ENCODE results near the gene SFSWAP. TPM values are rescaled to one million over a fixed set of nuclear protein-coding genes. Genes with fewer than 3 reads are reported as not detected.

The SFSWAP gene
- total and polyA plus RNA-seq, 2 experiments from 2014 or later: 21.4 to 25.1 TPM

DNA sequence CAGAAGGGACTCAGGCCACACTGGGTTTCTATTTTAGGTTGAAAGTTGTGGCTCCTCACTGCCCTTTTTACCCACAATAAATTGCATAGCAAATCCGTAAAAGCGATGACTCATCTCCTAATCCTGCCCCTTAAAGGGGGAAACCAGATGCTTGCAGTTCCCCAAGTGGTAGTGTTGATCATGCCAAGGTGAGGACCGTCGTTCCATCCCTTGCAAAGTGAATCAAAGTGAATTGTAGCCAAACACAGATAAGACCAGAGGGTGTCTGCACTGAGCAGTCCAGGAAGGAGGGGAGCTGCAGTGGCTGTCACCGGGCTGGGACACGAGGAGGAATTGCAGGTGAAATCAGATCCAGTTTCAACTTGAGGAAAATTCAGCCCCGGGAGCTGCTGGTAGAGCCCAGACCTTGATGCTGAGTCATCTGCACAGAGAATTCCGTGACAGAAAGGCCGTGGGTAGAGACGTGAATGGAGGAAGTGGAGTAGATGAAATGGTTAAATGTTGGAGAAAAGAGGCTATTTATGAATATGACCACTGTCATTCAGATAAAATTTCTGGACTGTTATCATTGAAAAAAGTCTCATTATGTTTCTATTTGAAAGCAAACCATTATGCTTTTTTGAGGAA, 73.1 kb downstream of the SFSWAP start:
- Histone ChIP-seq H3K36me3 (replicated peaks; ENCODE audit: insufficient read depth, low read depth) (no peaks in the 10 kb centered on the region), H3K4me1 (ENCODE audit: insufficient read depth) (no peaks in the 10 kb centered on the region), H3K9me2 (replicated peaks; ENCODE audit: insufficient read depth) (no peaks in the 10 kb centered on the region), H4K20me1 (ENCODE audit: insufficient read depth, poor library complexity, severe bottlenecking) (no peaks in the 10 kb centered on the region), H3K4me3 (no peak overlapping the region), H2AFZ (no peak overlapping the region), H3K9me3 (ENCODE audit: low read depth) (no peaks in the 10 kb centered on the region), H3K79me2 (no peaks in the 10 kb centered on the region), H3K27ac (no peak overlapping the region), H3K4me2 (no peak overlapping the region), H3K27me3 (no peaks in the 10 kb centered on the region)
- TF ChIP-seq EZH2 (IDR thresholded peaks at IDR 0.05; ENCODE audit: borderline replicate concordance) (no peak), EZH2phosphoT487 (IDR thresholded peaks at IDR 0.05; ENCODE audit: low read depth, severe bottlenecking, unreplicated experiment) (no peak)
- TF ChIP-seq, protein P1, sequence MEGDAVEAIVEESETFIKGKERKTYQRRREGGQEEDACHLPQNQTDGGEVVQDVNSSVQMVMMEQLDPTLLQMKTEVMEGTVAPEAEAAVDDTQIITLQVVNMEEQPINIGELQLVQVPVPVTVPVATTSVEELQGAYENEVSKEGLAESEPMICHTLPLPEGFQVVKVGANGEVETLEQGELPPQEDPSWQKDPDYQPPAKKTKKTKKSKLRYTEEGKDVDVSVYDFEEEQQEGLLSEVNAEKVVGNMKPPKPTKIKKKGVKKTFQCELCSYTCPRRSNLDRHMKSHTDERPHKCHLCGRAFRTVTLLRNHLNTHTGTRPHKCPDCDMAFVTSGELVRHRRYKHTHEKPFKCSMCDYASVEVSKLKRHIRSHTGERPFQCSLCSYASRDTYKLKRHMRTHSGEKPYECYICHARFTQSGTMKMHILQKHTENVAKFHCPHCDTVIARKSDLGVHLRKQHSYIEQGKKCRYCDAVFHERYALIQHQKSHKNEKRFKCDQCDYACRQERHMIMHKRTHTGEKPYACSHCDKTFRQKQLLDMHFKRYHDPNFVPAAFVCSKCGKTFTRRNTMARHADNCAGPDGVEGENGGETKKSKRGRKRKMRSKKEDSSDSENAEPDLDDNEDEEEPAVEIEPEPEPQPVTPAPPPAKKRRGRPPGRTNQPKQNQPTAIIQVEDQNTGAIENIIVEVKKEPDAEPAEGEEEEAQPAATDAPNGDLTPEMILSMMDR (IDR thresholded peaks at IDR 0.05; ENCODE audit: poor library complexity): no peak
- WGBS (ENCODE audit: low lambda C conversion rate, missing lambda C conversion rate): 55% methylated on average over 10 of the region's 10 CpGs
- no peak for DNase-seq (ENCODE audit: low spot score)

DNA sequence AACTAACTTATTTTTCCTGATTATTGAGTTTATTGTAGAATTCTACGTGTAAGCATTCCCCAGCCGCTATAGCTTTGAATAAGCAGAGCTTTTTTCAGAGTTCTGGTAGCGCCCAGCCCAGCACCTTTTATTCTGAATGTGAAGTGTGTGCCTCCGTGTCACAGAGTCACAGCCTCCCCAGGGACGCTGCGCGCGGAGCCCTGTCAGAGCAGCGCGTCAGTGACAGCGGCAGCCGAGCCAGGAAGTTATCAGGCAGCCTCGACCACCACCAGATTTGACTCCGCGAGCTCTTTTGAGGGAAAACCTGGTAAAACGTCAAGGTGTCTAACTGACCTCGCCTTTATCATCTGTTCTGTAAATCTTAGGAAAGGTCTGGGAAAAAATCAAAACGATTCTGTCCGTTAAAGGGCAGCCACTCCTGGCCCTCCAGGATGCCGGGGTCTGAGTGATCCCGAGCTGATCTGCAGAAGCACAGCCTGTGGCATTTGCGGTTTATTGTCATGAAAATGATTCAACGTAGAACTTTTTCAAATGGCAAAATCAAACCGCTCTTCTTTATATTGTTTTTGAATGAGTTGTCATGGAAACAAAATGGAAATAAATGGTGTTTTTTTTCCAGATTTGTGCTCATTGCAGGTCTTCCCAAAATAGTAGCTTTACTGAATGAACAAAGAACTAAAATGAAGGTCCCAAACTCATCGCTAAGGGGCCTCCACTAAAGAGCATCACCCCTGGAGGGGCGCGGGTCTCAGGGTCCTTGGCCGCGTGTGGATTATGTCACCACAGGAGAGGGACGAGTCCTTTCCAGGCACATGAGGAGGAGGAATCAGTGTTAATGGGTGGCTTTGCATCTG, 74.2 kb downstream of the SFSWAP start:
- H3K27me3 ChIP-seq: no peaks in the 10 kb centered on the region
- H3K4me3 ChIP-seq: no peak overlapping the region
- H2AFZ ChIP-seq: no peak overlapping the region
- H3K9me3 ChIP-seq (ENCODE audit: low read depth): no peaks in the 10 kb centered on the region
- H3K36me3 ChIP-seq (replicated peaks; ENCODE audit: insufficient read depth, low read depth): no peaks in the 10 kb centered on the region
- no peaks in the 10 kb centered on the region for H3K79me2 ChIP-seq
- no peak for TF ChIP-seq EZH2 (IDR thresholded peaks at IDR 0.05; ENCODE audit: borderline replicate concordance)
- TF ChIP-seq EZH2phosphoT487 (IDR thresholded peaks at IDR 0.05; ENCODE audit: low read depth, severe bottlenecking, unreplicated experiment): no peak
- TF ChIP-seq, protein P1 (IDR thresholded peaks at IDR 0.05; ENCODE audit: poor library complexity): no peak
- no peak overlapping the region for H3K27ac ChIP-seq
- no peaks in the 10 kb centered on the region for H3K4me1 ChIP-seq (ENCODE audit: insufficient read depth)
- no peak overlapping the region for H3K4me2 ChIP-seq
- 92% methylated on average over 30 of the region's 30 CpGs for WGBS (ENCODE audit: low lambda C conversion rate, missing lambda C conversion rate)
- no peaks in the 10 kb centered on the region for H4K20me1 ChIP-seq (ENCODE audit: insufficient read depth, poor library complexity, severe bottlenecking)
- DNase-seq (ENCODE audit: low spot score): no peak
- H3K9me2 ChIP-seq (replicated peaks; ENCODE audit: insufficient read depth): no peaks in the 10 kb centered on the region

DNA sequence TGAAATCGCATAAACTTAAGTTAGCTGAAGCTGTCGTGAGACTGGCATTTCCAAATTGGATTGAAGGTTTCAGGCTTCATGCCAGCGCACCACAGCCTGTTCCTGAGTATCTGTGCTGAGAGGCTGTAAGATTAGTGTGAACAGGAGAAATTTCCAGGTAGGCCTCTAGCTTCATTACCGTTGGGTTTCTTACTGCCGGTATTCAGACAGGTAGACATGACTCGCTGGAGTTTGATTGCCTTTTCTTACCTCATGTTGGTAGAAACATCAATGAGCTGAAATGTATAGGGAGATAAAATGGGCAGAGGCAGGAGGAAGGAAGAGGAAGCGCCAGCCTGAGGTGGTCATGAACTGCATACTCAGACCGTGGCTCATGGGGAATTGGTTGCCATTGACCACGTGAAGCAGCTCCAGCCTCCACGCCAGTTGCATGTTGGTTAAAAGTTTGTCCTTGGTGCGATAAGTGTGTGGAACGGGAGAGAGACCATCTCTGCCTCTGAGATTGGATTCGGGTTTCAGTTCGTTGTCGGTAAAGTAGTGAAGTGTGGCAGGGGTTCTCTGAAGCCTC, 75.0 kb downstream of the SFSWAP start:
- 96% methylated on average over 15 of the region's 15 CpGs for WGBS (ENCODE audit: low lambda C conversion rate, missing lambda C conversion rate)
- Histone ChIP-seq H3K9me3 (ENCODE audit: low read depth) (no peaks in the 10 kb centered on the region), H3K79me2 (no peaks in the 10 kb centered on the region), H3K27me3 (no peaks in the 10 kb centered on the region), H4K20me1 (ENCODE audit: insufficient read depth, poor library complexity, severe bottlenecking) (no peaks in the 10 kb centered on the region), H3K9me2 (replicated peaks; ENCODE audit: insufficient read depth) (no peaks in the 10 kb centered on the region), H3K4me1 (ENCODE audit: insufficient read depth) (no peaks in the 10 kb centered on the region), H3K4me3 (no peak overlapping the region), H2AFZ (no peak overlapping the region), H3K36me3 (replicated peaks; ENCODE audit: insufficient read depth, low read depth) (no peaks in the 10 kb centered on the region), H3K4me2 (no peak overlapping the region), H3K27ac (no peak overlapping the region)
- no peak for DNase-seq (ENCODE audit: low spot score)
- TF ChIP-seq EZH2 (IDR thresholded peaks at IDR 0.05; ENCODE audit: borderline replicate concordance) (no peak), EZH2phosphoT487 (IDR thresholded peaks at IDR 0.05; ENCODE audit: low read depth, severe bottlenecking, unreplicated experiment) (no peak)
- TF ChIP-seq, protein P1 (IDR thresholded peaks at IDR 0.05; ENCODE audit: poor library complexity): no peak

Data from hepatocyte (in vitro differentiated cells).